ENCODE data around the gene RGS7BP.

Gene RGS7BP

DNA sequence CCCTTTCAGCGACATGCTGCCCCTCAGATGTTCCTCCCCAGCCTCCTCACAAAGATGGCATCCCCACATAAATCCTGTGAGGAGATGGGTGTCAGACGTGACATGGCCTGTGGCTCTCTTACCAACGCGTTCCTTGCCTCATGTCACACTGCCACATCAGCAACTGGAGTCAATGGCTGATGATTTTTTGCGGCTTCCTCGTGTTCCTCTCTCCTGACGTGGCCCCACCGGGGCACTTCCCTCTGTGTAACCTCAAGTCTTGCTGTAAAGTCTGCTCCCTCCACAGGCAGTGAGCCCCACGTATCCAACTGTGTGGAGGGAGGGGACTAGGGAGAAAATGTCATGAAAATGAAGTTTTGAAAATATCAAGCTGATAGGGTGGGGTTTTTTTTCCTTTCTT, 131.3 kb downstream of the RGS7BP start:
- no peak for DNase-seq

DNA sequence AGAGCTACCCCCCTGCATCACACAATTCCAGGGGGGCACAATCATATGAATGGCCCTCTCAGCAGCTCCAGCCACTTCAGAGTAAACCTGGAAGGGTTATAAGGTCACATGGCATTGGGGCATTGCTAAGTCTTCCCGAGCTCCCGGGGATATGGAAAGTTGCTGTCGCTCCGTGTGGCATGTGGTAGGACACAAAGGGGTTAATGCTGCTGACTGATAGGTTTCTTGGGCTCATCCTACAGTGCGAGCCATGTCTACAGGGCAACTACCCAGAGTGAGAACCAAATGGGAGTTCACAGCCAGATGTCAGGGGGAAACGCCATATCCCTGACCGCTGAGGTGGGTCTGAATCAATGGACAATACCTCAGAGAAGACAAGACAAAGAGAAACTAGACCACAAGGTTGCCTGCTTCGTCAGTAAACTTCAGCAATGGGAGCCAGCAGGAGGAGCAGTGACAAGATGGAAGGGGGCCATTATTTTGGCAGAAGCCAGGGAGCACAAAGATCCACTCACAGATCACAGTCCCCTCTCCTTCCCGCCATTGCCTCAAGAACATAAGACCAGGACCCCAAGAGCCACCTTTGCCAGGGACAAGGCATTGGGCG, 132.1 kb downstream of the RGS7BP start:
- DNase-seq, result no peak

DNA sequence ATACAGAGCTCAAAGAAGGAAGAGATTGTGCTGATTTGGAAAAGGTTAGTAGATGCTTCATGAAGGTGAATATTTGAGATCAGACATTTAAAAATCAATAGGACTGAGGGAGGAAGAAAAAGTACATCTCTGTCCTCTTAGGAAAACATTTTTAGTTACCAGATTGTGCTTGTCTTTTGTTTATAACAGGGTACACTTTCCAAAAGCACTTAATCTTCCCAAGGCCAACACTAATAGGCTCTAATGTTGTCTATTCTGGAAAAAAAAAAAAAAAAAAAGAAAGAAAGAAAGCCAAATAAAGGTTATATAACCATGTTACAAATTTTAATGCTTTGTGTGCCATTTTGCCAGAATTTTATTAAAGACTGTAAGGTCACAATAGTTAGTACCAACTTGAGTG, 139.0 kb downstream of the RGS7BP start:
- no peak for DNase-seq

DNA sequence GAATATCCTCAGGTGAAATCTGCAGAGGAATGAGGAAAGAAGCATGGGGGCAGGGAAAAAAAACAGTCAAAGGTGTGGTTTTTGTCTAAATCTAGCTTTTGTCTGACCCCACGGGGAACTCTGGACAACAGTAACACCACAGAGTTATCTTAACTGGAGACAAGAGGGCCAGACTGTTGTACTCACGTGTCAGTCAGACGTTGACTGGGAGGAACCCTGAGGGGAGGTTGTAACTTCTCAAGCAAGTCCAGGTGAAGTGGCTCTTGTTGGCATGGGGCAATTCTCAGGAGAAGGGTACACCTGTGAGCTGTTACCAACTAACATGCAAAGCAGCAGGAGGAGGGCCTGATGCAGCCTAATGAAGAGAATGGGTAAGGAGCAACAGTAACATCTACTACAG, 140.4 kb downstream of the RGS7BP start:
- DNase-seq, result no peak

DNA sequence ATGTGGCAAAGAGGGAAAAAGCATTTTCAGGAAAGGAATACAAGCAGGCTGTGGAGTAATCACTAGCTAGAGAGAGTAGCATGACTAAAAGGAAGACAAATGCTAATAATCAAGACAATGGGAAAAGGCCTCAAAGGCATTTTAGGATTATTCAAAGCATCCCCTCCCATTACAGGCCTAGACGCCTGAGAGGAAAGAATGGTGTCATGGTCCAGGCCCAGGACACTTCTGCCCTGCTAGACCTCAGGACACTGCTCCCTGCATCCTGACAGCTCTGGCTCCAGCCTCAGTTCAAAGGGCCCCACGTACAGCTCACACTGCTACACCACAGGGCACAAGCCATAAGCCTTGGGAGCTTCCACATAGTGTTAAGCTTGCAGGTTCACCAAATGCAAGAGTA, 143.7 kb downstream of the RGS7BP start:
- no peak for DNase-seq

DNA sequence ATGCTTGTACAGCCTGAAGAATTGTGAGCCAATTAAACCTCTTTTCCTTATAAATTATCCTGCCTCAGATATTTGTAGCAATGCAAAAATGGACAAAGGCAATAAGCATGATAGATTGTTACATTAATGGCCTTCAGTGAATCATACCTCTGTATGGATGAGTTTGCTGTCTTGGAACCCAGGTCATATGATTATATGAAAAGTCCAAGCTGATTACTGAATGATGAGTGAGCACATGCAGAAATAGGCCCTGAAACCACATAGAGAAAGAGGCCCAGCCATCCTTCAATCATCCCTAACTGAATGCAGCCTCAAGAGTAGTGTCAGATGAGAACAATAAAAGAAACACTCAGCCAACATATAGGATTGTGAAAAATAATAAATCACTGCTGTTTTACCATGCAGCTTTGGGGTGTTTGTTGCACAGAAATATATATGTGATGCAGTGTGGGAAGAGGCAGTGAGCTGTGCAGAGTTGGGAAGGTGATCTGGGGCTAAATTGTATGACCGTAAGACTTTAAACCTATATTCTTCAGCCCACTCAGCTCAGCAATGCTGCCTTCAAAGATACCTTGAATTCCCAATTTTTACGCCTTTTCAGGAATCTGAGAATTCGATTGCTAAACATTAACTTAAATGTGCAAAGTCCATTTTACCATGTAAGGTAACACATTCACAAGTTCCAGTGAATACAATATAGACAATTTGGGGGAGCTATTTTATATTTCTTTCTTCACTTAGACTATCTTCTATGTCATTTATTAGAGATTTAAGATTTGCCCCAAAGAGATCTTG, 148.1 kb downstream of the RGS7BP start:
- no peak for DNase-seq

DNA sequence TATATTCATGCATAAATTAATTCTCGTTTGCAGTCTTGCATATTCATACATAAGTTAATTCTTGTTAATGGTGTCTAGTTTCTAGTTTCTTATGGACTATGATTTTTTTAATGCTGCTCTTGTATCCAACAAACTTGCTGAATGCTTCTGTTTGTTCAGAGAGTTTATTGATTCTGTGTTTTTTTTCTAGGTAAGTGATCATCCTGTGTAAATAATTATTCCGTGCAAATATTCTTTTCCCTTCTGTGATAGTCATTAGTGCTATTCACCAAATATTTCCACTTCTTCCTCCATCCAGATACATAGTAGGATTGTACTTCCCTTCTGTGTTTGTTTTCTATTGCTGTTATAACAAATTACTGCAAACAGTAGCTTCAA, 148.7 kb downstream of the RGS7BP start:
- no peak for DNase-seq

DNA sequence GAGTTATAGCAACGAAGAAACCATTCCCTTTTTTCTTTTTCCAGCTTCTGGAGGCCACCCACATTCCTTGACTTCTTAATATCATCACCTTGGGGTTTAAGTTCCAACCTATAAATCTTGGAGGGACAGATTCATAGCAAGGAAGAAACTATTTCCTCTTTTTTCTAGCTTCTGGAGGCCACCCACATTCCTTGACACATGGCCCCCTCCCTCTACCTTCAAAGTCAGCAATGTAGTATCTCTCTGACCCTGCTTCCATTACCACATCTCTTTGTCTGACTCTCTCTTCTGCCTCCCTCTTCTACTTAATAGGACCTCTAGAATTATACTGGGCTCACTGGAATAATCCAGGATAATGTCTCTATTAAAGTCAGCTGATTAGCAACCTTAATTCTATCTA, 149.8 kb downstream of the RGS7BP start:
- no peak for DNase-seq

DNA sequence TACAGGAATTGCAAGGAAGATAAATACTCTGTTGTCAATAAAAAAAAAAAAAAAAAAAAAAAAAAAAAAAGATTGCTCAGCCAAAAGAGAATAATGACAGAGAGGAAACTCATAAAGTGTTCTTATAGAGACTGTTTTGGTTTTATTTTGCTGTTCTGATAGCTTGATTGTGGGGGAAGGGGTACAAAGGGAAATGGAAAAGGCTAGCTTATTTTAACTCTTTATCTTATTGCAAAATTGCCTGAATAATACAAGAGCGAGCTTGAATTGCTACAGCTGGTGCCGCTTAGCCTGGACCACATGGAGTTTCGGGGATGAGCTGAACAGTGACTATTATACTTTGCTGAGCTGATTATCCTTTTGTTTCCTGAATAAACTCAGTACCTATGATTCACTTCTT, 153.5 kb downstream of the RGS7BP start:
- DNase-seq, result no peak

Data from NCI-H2171 treated with DMSO at 0.1 percent for 48 hours (cell line).